ENCODE data around the gene LAMA3. TPM values are rescaled to one million over a fixed set of nuclear protein-coding genes. Genes with fewer than 3 reads are reported as not detected.

Gene LAMA3
- total and polyA plus RNA-seq, 2 of the 13 experiments (the other 11 are each of a cell fraction or from before 2014, with no cell fraction given) = 0.45 to 2.2 TPM

DNA sequence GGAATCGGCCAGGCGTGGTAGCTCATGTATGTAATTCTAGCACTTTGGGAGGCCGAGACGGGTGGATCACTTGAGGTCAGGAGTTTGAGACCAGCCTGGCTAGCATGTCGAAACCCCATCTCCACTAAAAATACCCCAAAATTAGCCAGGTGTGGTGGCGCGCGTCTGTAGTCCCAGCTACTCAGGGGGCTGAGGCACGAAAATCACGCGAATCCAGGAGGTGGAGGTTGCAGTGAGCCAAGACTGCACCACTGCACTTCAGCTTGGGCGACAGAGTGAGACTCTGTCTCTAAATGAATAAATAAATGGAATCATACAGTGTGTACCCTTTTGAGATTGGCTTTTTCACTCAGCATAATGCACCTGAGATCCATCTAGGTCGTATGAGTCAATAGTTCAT, 305.9 kb downstream of the LAMA3 start:
- ChIA-PET CTCF (ENCODE audit: low intra/inter-chr PET ratio, low total read pairs) (no interaction called here), POLR2A (no interaction called here)
- FAIRE-seq (no peak), DNase-seq (ENCODE audit: low spot score) (no peak), ATAC-seq (no peak)
- H3K4me3 ChIP-seq (replicated peaks in 1 of 3; ENCODE audit: insufficient read depth in 1 of 3, low read depth in 2 of 3, low read length in 3 of 3) = no peak overlapping the region
- WGBS (ENCODE audit: low lambda C conversion rate) = 76% methylated on average over 13 of the region's 13 CpGs
- H3K27ac ChIP-seq (ENCODE audit: extremely low read length, insufficient read depth, low read length) = no peak overlapping the region
- peaks cover 18% of the 10 kb centered on the region for H3K4me1 ChIP-seq (ENCODE audit: insufficient read depth, low read length)
- H4K20me1 ChIP-seq (ENCODE audit: insufficient read depth, low read length) = no peaks in the 10 kb centered on the region
- H3K27me3 ChIP-seq (ENCODE audit: control insufficient read depth in 1 of 2, insufficient read depth in 2 of 2, low read length in 2 of 2) = no peaks in the 10 kb centered on the region; a peak in 1 of 5 replicates
- no TSS peak for BruUV-seq (replicated peaks)
- H3K36me3 ChIP-seq (replicated peaks in 1 of 2; ENCODE audit: control insufficient read depth in 1 of 2, insufficient read depth in 2 of 2, low read length in 2 of 2) = no peaks in the 10 kb centered on the region
- H3K4me2 ChIP-seq (ENCODE audit: low read depth, low read length) = no peak overlapping the region
- intact Hi-C loops (cut with micrococcal nuclease; ENCODE audit: unreplicated experiment) = no loop called here
- H2AFZ ChIP-seq (ENCODE audit: low read length) = no peak overlapping the region
- no peaks in the 10 kb centered on the region for H3K9me3 ChIP-seq (ENCODE audit: low read length)
- no peaks in the 10 kb centered on the region for H3K79me2 ChIP-seq (ENCODE audit: insufficient read depth, low read length)
- in situ Hi-C loops (cut with HindIII; ENCODE audit: extremely low pct_ligation_motif_present, low pct_unique_long_range_greater_than_20kb) = no loop called here
- no peak overlapping the region for H3K9ac ChIP-seq (ENCODE audit: insufficient read depth, low read depth, low read length)
- TF ChIP-seq NRL (CRISPR knock-in tag; IDR thresholded peaks at IDR 0.05; ENCODE audit: borderline replicate concordance) (no peak), ZFP41 (CRISPR knock-in tag; IDR thresholded peaks at IDR 0.05; ENCODE audit: borderline replicate concordance) (no peak), ZSCAN20 (CRISPR knock-in tag; IDR thresholded peaks at IDR 0.05; ENCODE audit: borderline replicate concordance) (no peak), MXD4 (CRISPR knock-in tag; IDR thresholded peaks at IDR 0.05) (no peak), JUND (CRISPR knock-in tag; IDR thresholded peaks at IDR 0.05) (no peak), PCBP2 (optimal IDR thresholded peaks at IDR 0.05; ENCODE audit: low read depth, low read length, poor library complexity, severe bottlenecking) (no peak), TAF1 (CRISPR knock-in tag; IDR thresholded peaks at IDR 0.05) (no peak)
- TF ChIP-seq, protein P1, sequence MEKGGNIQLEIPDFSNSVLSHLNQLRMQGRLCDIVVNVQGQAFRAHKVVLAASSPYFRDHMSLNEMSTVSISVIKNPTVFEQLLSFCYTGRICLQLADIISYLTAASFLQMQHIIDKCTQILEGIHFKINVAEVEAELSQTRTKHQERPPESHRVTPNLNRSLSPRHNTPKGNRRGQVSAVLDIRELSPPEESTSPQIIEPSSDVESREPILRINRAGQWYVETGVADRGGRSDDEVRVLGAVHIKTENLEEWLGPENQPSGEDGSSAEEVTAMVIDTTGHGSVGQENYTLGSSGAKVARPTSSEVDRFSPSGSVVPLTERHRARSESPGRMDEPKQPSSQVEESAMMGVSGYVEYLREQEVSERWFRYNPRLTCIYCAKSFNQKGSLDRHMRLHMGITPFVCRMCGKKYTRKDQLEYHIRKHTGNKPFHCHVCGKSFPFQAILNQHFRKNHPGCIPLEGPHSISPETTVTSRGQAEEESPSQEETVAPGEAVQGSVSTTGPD (CRISPR knock-in tag; IDR thresholded peaks at IDR 0.05) = no peak
- TF ChIP-seq, protein P2, sequence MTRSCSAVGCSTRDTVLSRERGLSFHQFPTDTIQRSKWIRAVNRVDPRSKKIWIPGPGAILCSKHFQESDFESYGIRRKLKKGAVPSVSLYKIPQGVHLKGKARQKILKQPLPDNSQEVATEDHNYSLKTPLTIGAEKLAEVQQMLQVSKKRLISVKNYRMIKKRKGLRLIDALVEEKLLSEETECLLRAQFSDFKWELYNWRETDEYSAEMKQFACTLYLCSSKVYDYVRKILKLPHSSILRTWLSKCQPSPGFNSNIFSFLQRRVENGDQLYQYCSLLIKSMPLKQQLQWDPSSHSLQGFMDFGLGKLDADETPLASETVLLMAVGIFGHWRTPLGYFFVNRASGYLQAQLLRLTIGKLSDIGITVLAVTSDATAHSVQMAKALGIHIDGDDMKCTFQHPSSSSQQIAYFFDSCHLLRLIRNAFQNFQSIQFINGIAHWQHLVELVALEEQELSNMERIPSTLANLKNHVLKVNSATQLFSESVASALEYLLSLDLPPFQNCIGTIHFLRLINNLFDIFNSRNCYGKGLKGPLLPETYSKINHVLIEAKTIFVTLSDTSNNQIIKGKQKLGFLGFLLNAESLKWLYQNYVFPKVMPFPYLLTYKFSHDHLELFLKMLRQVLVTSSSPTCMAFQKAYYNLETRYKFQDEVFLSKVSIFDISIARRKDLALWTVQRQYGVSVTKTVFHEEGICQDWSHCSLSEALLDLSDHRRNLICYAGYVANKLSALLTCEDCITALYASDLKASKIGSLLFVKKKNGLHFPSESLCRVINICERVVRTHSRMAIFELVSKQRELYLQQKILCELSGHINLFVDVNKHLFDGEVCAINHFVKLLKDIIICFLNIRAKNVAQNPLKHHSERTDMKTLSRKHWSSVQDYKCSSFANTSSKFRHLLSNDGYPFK (CRISPR knock-in tag; IDR thresholded peaks at IDR 0.05; ENCODE audit: borderline replicate concordance) = no peak
